MM.1S (cell line): ENCODE data around the gene OR2G2.

Experiments used
- DNase-seq: peaks from one replicate; pipeline ENCODE4 v3.0.0-alpha.2; 2015
- H2AFZ ChIP-seq: fragments of 300-600 bp; sonication (generic); 2 replicates; pipeline ENCODE4 v1.6.0; 2016; ENCODE audit warnings: antibody characterized with exemption, low read length
- H3F3A ChIP-seq: fragments of 300-600 bp; sonication (generic); 2 replicates; pipeline ENCODE4 v1.6.1; 2016; ENCODE audit warnings: mild to moderate bottlenecking, antibody characterized with exemption, low read length, moderate library complexity, mixed read lengths; ENCODE audit not compliant: insufficient read depth
- H3K27ac ChIP-seq: fragments of 300-600 bp; sonication (generic); 2 replicates; pipeline ENCODE4 v1.5.1; 2016; ENCODE audit warnings: mild to moderate bottlenecking, low read length
- H3K27me3 ChIP-seq: fragments of 300-600 bp; sonication (generic); replicated peaks from 2 replicates; pipeline ENCODE4 v1.6.0; 2016; ENCODE audit warnings: low read length; ENCODE audit not compliant: insufficient read depth
- H3K36me3 ChIP-seq: fragments of 300-600 bp; sonication (generic); replicated peaks from 2 replicates; pipeline ENCODE4 v1.6.1; 2016; ENCODE audit warnings: mild to moderate bottlenecking, low read length, mixed read lengths; ENCODE audit not compliant: insufficient read depth
- H3K4me1 ChIP-seq: fragments of 300-600 bp; sonication (generic); 2 replicates; pipeline ENCODE4 v1.6.1; 2016; ENCODE audit warnings: low read length, mixed read lengths
- H3K4me2 ChIP-seq: fragments of 300-600 bp; sonication (generic); 2 replicates; pipeline ENCODE4 v1.6.0; 2016; ENCODE audit warnings: low read depth, low read length
- H3K4me3 ChIP-seq: fragments of 300-600 bp; sonication (generic); 2 replicates; pipeline ENCODE4 v1.5.1; 2016; ENCODE audit warnings: low read length, mixed read lengths
- H3K79me2 ChIP-seq: fragments of 300-600 bp; sonication (generic); 2 replicates; pipeline ENCODE4 v1.6.1; 2016; ENCODE audit warnings: mixed run types, low read length, mixed read lengths
- H3K9ac ChIP-seq: fragments of 300-600 bp; sonication (generic); 2 replicates; pipeline ENCODE4 v1.6.1; 2016; ENCODE audit warnings: low read length, mixed read lengths
- H3K9me2 ChIP-seq: fragments of 300-600 bp; sonication (generic); replicated peaks from 2 replicates; pipeline ENCODE4 v1.6.1; 2016; ENCODE audit warnings: mild to moderate bottlenecking, low read length, mixed read lengths; ENCODE audit not compliant: insufficient read depth
- H3K9me3 ChIP-seq: fragments of 300-600 bp; sonication (generic); replicated peaks from 2 replicates; pipeline ENCODE4 v1.6.1; 2016; ENCODE audit warnings: mild to moderate bottlenecking, low read length, mixed read lengths; ENCODE audit not compliant: insufficient read depth
- H4K20me1 ChIP-seq: fragments of 300-600 bp; sonication (generic); 2 replicates; pipeline ENCODE4 v1.6.1; 2016; ENCODE audit warnings: mild to moderate bottlenecking, low read length, moderate library complexity, mixed read lengths; ENCODE audit not compliant: insufficient read depth
- CTCF ChIP-seq: fragments of 300-600 bp; sonication (generic); IDR thresholded peaks from 2 replicates; pipeline ENCODE4 v1.5.1; 2016; ENCODE audit warnings: antibody characterized with exemption, low read length, mixed read lengths
- EZH2 ChIP-seq: fragments of 300-600 bp; sonication (generic); optimal IDR thresholded peaks from 2 replicates; pipeline ENCODE3; 2017; ENCODE audit warnings: low read depth, mild to moderate bottlenecking, antibody characterized with exemption, low read length, mixed read lengths
- EZH2phosphoT487 ChIP-seq: fragments of 300-600 bp; sonication (generic); IDR thresholded peaks from 2 replicates; pipeline ENCODE4 v1.6.1; 2018; ENCODE audit warnings: antibody characterized with exemption, low read length

OR2G2 gene

GRCh38 chr1:247548769-247549182, 39.4 kb upstream of the OR2G2 start, which contains the start of gene GCSAML:
GCSAML (plus strand) TSS chr1:247549134; CDS start chr1:247549192, 58 bp downstream.
- H3K9ac ChIP-seq = no peak within 1 kb of the TSS
- no peaks in the 10 kb centered on the region for H3K9me2 ChIP-seq
- no peak for DNase-seq

GRCh38 chr1:247551721-247552120, 36.4 kb upstream of the OR2G2 start:
- Histone ChIP-seq H2AFZ (no peak overlapping the region), H3F3A (no peaks in the 10 kb centered on the region), H3K4me3 (no peak overlapping the region), H3K4me1 (no peaks in the 10 kb centered on the region), H3K27me3 (no peaks in the 10 kb centered on the region), H3K9me3 (no peaks in the 10 kb centered on the region), H4K20me1 (no peaks in the 10 kb centered on the region), H3K79me2 (no peaks in the 10 kb centered on the region), H3K4me2 (no peak overlapping the region), H3K9me2 (no peaks in the 10 kb centered on the region), H3K27ac (no peak overlapping the region), H3K9ac (no peak overlapping the region), H3K36me3 (no peaks in the 10 kb centered on the region)
- no peak for DNase-seq
- TF ChIP-seq EZH2 = no peak
- no peak for TF ChIP-seq CTCF
- no peak for TF ChIP-seq EZH2phosphoT487

More at GRCh38 chr1:247548769-247549182, 39.4 kb upstream of the OR2G2 start, which contains the start of gene GCSAML:
- H3K27ac ChIP-seq = no peak within 1 kb of the TSS
- no peaks in the 10 kb centered on the region for H3K27me3 ChIP-seq
- no peaks in the 10 kb centered on the region for H3K4me1 ChIP-seq
- no peaks in the 10 kb centered on the region for H3K36me3 ChIP-seq
- TF ChIP-seq CTCF (no peak), EZH2 (no peak), EZH2phosphoT487 (no peak)
- H3F3A ChIP-seq = no peaks in the 10 kb centered on the region
- no peaks in the 10 kb centered on the region for H3K79me2 ChIP-seq
- no peaks in the 10 kb centered on the region for H4K20me1 ChIP-seq
- no peak within 1 kb of the TSS for H3K4me2 ChIP-seq
- H2AFZ ChIP-seq = no peak within 1 kb of the TSS
- no peak within 1 kb of the TSS for H3K4me3 ChIP-seq
- no peaks in the 10 kb centered on the region for H3K9me3 ChIP-seq

GRCh38 chr1:247552231-247552630, 35.9 kb upstream of the OR2G2 start:
- no peaks in the 10 kb centered on the region for H3K9me3 ChIP-seq
- H3K4me3 ChIP-seq = no peak overlapping the region
- H3K27me3 ChIP-seq = no peaks in the 10 kb centered on the region
- no peak for TF ChIP-seq EZH2phosphoT487
- no peak for TF ChIP-seq CTCF
- H3K9ac ChIP-seq = no peak overlapping the region
- no peak overlapping the region for H3K27ac ChIP-seq
- no peak overlapping the region for H2AFZ ChIP-seq
- no peak for DNase-seq
- H3F3A ChIP-seq = no peaks in the 10 kb centered on the region
- no peaks in the 10 kb centered on the region for H3K9me2 ChIP-seq
- H4K20me1 ChIP-seq = no peaks in the 10 kb centered on the region
- no peaks in the 10 kb centered on the region for H3K4me1 ChIP-seq
- no peak overlapping the region for H3K4me2 ChIP-seq
- H3K36me3 ChIP-seq = no peaks in the 10 kb centered on the region
- no peaks in the 10 kb centered on the region for H3K79me2 ChIP-seq
